Body of pancreas (tissue), 4 donors: Measurements from ENCODE around the gene SCMH1. TPM values are rescaled to one million over a fixed set of nuclear protein-coding genes. Genes with fewer than 3 reads are reported as not detected.
"Not testable (repeated sequence)": the region's sequence is repeated elsewhere in the genome, so short reads cannot be mapped to it uniquely, and the experiment has no call there.

Experiments
- ATAC-seq: fragments of 150-250 bp; one replicate; pipeline ENCODE4 v1.9.1; 2016
- DNase-seq, 4 donors: peaks; one replicate each; pipeline ENCODE4 v3.0.0-alpha.2; 2019
- H3K27ac ChIP-seq, 4 donors: fragments of 200-600 bp; sonication (generic); 1 replicate in 3 of 4; 2 replicates in 1 of 4; pipeline versions ENCODE4 v1.5.1 to v1.6.1; 2016 to 2019; ENCODE audit warnings: mild to moderate bottlenecking in 1 of 4, mixed read lengths in 1 of 4, moderate library complexity in 1 of 4
- H3K27me3 ChIP-seq, 2 donors: fragments of 200-600 bp; sonication (generic); one replicate each; pipeline ENCODE4 v1.6.0; 2016; ENCODE audit warnings: mild to moderate bottlenecking in 1 of 2
- H3K36me3 ChIP-seq, 2 donors: fragments of 200-600 bp; sonication (generic); replicated peaks in 1 of 2; 2 replicates each; pipeline ENCODE4 v1.5.1; 2016; ENCODE audit warnings: low read depth in 2 of 2; ENCODE audit not compliant: insufficient read depth in 1 of 2
- H3K4me1 ChIP-seq: fragments of 200-600 bp; sonication (generic); one replicate; pipeline ENCODE4 v1.6.0; 2016
- H3K4me3 ChIP-seq, 2 donors: fragments of 200-600 bp; sonication (generic); 1 replicate in 1 of 2; 2 replicates in 1 of 2; pipeline ENCODE4 v1.5.1; 2016 to 2019
- H3K9me3 ChIP-seq, 3 donors: fragments of 200-600 bp; sonication (generic); 1 replicate in 2 of 3; 2 replicates in 1 of 3; pipeline ENCODE4 v1.5.1; 2016
- POLR2A ChIP-seq, 3 donors: fragments of 450-650 bp; IDR thresholded peaks; one replicate each; pipeline ENCODE4 v1.6.1; 2016; ENCODE audit warnings: antibody characterized with exemption in 3 of 3, mild to moderate bottlenecking in 2 of 3
- WGBS, 2 donors: methylation state at CpG; one replicate each; pipeline ENCODE4 v1.1.5; 2017; 5-methylcytosine and 5-hydroxymethylcytosine counted together
- intact Hi-C: fragments of 100-400 bp; cut with DNase I; formaldehyde crosslinking; loops from one replicate; pipeline ENCODE4 v1.15.1; 2023
- total RNA-seq, 2 donors: library from RNA; depleted of rRNA; stranded (reverse); fragments of >200 nt; gene quantifications; one replicate each; pipeline ENCODE4 v1.1.0, GENCODE V29; 2016
- TF ChIP-seq, protein P1 (sequence below), 7 experiments: fragments of 450-650 bp in 4 of 7; fragments of 200-600 bp in 3 of 7; sonication (generic) in 3 of 7; IDR thresholded peaks; one replicate each; pipeline ENCODE4 v1.5.1; 2016 to 2019; ENCODE audit warnings: antibody characterized with exemption in 7 of 7

The SCMH1 gene
- total RNA-seq, 2 donors from 2014 or later: 25.4 to 33.3 TPM

DNA sequence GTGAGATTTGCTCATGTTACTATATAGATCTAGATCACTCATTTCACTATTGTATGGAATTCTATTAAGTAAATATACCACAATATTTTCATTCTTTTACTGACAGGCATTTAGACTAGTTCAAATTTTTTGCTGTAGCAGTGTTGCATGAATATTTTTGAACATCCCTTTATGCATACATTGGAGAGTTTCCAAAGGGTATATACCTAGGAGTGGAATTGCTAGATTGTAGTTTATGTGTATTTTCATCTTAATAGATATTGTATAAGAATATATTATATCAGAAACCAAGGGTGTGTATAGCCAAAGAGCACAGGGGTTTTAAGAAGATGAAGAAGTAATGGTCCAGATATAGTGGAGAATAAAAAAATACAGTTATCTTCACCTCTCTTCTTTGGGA is 6.2 kb downstream of the SCMH1 start:
- no peaks in the 10 kb centered on the region for H3K36me3 ChIP-seq
- ATAC-seq (no peak), DNase-seq (no peak)
- no peak overlapping the region for H3K27ac ChIP-seq
- H3K9me3 ChIP-seq: no peaks in the 10 kb centered on the region
- H3K27me3 ChIP-seq: no peaks in the 10 kb centered on the region
- H3K4me1 ChIP-seq: peaks cover 79% of the 10 kb centered on the region
- no peak for TF ChIP-seq POLR2A (IDR thresholded peaks at IDR 0.05)
- TF ChIP-seq, protein P1, sequence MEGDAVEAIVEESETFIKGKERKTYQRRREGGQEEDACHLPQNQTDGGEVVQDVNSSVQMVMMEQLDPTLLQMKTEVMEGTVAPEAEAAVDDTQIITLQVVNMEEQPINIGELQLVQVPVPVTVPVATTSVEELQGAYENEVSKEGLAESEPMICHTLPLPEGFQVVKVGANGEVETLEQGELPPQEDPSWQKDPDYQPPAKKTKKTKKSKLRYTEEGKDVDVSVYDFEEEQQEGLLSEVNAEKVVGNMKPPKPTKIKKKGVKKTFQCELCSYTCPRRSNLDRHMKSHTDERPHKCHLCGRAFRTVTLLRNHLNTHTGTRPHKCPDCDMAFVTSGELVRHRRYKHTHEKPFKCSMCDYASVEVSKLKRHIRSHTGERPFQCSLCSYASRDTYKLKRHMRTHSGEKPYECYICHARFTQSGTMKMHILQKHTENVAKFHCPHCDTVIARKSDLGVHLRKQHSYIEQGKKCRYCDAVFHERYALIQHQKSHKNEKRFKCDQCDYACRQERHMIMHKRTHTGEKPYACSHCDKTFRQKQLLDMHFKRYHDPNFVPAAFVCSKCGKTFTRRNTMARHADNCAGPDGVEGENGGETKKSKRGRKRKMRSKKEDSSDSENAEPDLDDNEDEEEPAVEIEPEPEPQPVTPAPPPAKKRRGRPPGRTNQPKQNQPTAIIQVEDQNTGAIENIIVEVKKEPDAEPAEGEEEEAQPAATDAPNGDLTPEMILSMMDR (IDR thresholded peaks at IDR 0.05): no peak
- H3K4me3 ChIP-seq: no peak overlapping the region
- intact Hi-C loops: no loop called here

DNA sequence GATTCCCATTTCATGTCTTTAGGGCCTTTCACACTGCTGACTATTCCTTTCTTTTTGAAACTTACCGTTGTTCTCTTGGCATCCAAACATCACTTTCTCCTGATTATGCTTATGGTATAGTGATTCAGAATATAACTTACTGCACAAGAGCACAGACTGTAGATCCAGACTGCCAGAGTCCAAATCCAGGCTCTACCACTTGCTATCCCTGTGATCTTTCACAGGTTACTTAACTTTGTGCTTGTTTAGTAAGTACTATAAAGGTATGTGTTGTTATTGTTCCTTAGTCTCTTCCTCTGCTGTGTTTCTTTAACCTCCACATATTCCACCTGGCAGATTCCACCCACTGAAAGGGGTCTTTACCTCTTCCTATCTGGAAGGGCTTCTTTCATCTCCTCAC is 8.4 kb downstream of the SCMH1 start:
- Histone ChIP-seq H3K4me3 (no peak overlapping the region), H3K27ac (no peak overlapping the region), H3K4me1 (peaks cover 59% of the 10 kb centered on the region), H3K27me3 (no peaks in the 10 kb centered on the region), H3K9me3 (no peaks in the 10 kb centered on the region), H3K36me3 (no peaks in the 10 kb centered on the region)
- DNase-seq (no peak), ATAC-seq (no peak)
- WGBS, 2 donors: 44 to 52% methylated on average over 1 of the region's 1 CpG
- TF ChIP-seq, protein P1 (IDR thresholded peaks at IDR 0.05): no peak
- no peak for TF ChIP-seq POLR2A (IDR thresholded peaks at IDR 0.05)
- intact Hi-C loops: no loop called here

DNA sequence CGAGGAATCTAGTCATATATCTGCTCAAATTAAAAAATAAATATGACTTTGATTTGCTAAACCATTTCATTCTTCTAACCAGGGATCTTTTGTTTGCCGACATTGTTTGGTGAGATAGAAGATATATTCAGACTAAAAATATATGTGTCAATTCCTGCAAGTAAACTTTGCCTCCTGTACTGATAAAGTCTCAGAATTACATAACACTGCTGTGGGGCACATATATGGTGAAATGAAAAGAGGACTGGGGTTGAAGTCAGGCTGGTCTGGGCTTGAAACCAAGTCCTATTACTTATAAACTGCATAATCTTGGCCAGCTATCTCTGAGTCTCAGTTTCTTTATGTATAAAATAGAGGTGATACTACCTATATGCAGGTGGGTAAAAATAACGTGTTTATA is 9.8 kb downstream of the SCMH1 start:
- ATAC-seq (peak; percentile 53), DNase-seq (no peak)
- WGBS, 2 donors: 27 to 30% methylated on average over 3 of the region's 3 CpGs
- H3K9me3 ChIP-seq: no peaks in the 10 kb centered on the region
- no peaks in the 10 kb centered on the region for H3K36me3 ChIP-seq
- H3K4me3 ChIP-seq: no peak overlapping the region
- no peak overlapping the region for H3K27ac ChIP-seq
- H3K27me3 ChIP-seq: no peaks in the 10 kb centered on the region
- intact Hi-C loops: no loop called here
- H3K4me1 ChIP-seq: peaks cover 45% of the 10 kb centered on the region
- no peak for TF ChIP-seq POLR2A (IDR thresholded peaks at IDR 0.05)

DNA sequence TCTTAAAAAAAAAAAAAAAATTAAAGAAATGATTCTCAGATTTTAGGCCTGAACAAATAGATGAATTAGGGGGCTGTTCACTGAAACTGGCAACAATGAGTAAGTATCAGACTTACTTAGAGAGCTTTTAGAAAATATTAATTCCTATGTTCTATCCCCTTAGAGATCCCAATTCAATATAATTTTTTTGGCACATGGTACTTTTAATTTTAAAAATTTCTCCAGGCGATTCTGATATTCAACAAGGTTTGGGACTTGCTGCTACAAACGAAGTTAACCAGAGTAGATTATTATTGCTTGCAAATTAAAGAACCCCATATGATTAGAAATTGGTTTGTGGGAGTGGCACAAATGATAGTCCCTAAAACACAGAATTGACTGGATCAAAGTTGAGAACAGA is 11.4 kb downstream of the SCMH1 start:
- H3K9me3 ChIP-seq: no peaks in the 10 kb centered on the region
- no peak for DNase-seq
- TF ChIP-seq, protein P1 (IDR thresholded peaks at IDR 0.05): no peak
- no peak for TF ChIP-seq POLR2A (IDR thresholded peaks at IDR 0.05)
- no peaks in the 10 kb centered on the region for H3K36me3 ChIP-seq
- no peaks in the 10 kb centered on the region for H3K27me3 ChIP-seq
- ATAC-seq: no peak
- no peak overlapping the region for H3K27ac ChIP-seq
- H3K4me1 ChIP-seq: peaks cover 40% of the 10 kb centered on the region
- WGBS, 2 donors: 89 to 91% methylated on average over 2 of the region's 2 CpGs
- H3K4me3 ChIP-seq: no peak overlapping the region
- intact Hi-C loops: no loop called here

DNA sequence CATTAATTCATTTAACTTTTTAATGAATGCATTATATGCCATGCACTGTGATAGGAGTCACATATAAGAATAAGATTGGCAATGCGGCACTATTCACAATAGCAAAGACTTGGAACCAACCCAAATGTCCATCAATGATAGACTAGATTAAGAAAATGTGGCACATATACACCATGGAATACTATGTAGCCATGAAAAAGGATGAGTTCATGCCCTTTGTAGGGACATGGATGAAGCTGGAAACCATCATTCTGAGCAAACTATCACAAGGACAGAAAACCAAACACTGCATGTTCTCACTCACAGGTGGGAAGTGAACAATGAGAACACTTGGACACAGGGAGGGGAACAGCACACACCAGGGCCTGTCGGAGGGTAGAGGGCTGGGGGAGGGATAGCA is 12.9 kb downstream of the SCMH1 start:
- intact Hi-C loops, H3K27me3 ChIP-seq, H3K9me3 ChIP-seq, DNase-seq, H3K4me3 ChIP-seq, H3K27ac ChIP-seq, ATAC-seq, H3K36me3 ChIP-seq: not testable (repeated sequence)
- peaks cover 46% of the 10 kb centered on the region for H3K4me1 ChIP-seq
- 87 to 100% methylated on average over 2 of the region's 2 CpGs for WGBS, 2 donors

DNA sequence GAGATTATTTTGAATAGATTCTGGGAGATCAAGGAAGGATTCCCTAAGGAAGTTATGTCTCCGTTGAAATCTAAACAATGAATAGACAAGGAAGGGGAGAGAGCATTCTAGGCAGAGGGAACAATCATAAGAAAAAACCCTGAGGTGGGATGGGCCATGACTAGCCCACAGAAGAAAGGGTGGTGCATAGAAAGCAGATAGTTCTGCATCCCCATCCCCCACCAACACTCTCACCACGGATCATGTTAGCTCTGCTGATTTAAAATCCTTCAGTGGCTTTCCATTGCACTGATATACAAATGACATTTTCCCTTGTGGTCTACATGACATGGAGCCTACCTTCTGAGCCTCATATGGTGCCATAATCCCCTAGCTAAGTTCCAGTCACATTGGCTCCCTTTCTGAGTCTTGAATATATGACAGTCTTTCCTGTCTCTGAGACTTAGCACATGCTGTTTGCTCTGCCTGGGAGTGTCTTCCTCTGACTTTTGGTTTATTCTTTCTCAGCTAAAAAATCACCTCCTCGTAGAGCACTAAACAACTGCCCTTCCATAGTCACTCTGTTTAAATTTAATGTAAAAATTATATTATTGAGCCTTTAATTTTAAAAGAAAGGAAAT is 15.2 kb downstream of the SCMH1 start:
- ATAC-seq (no peak), DNase-seq (no peak)
- Histone ChIP-seq H3K9me3 (no peaks in the 10 kb centered on the region), H3K36me3 (no peaks in the 10 kb centered on the region), H3K27me3 (no peaks in the 10 kb centered on the region), H3K4me1 (peaks cover 29% of the 10 kb centered on the region), H3K4me3 (no peak overlapping the region), H3K27ac (no peak overlapping the region)
- intact Hi-C loops: no loop called here
- WGBS, 2 donors: 73 to 78% methylated on average over 3 of the region's 3 CpGs
- TF ChIP-seq, protein P1 (IDR thresholded peaks at IDR 0.05): no peak
- no peak for TF ChIP-seq POLR2A (IDR thresholded peaks at IDR 0.05)
